LNCAP (cell line): ENCODE data around the gene DYTN.

Source experiments
- CTCF ChIP-seq: fragments of 450-650 bp; IDR thresholded peaks from 2 replicates; pipeline ENCODE4 v1.5.1; 2017; ENCODE audit warnings: mild to moderate bottlenecking

DYTN gene

GRCh38 chr2:206627632-206628031 is 90.6 kb downstream of the DYTN start:
- no peak for TF ChIP-seq CTCF

- TF ChIP-seq CTCF, result no peak
These were observed 92.1 kb downstream of the DYTN start for GRCh38 chr2:206626108-206626507.

- no peak for TF ChIP-seq CTCF
These were observed 99.2 kb downstream of the DYTN start for GRCh38 chr2:206619011-206619410.

- TF ChIP-seq CTCF, result no peak
These were observed 102.0 kb downstream of the DYTN start for GRCh38 chr2:206616151-206616550.

- TF ChIP-seq CTCF, result no peak
These were observed 102.6 kb downstream of the DYTN start for GRCh38 chr2:206615417-206616089.

GRCh38 chr2:206614811-206615210 is 103.4 kb downstream of the DYTN start:
- TF ChIP-seq CTCF, result no peak

GRCh38 chr2:206611736-206612135 is 106.5 kb downstream of the DYTN start:
- no peak for TF ChIP-seq CTCF

- no peak for TF ChIP-seq CTCF
These were observed 107.0 kb downstream of the DYTN start for GRCh38 chr2:206611191-206611590.
